Stimulated activated CD4-positive, alpha-beta T cell treated with anti-CD3 and anti-CD28 coated beads, Interleukin-12 subunit alpha, Interleukin-12 subunit beta, amount 100 ng/mL, for 24 hours (primary cell): Measurements from ENCODE around the gene FCHSD1.

ENCODE experiments used
- DNase-seq, 2 experiments: peaks; one replicate each; pipeline ENCODE4 v3.0.0-alpha.2; 2020; ENCODE audit warnings: low read depth in 2 of 2

Gene FCHSD1

GRCh38 chr5:141672841-141673813 is 21.9 kb upstream of the FCHSD1 start:
- no peak for DNase-seq

DNA sequence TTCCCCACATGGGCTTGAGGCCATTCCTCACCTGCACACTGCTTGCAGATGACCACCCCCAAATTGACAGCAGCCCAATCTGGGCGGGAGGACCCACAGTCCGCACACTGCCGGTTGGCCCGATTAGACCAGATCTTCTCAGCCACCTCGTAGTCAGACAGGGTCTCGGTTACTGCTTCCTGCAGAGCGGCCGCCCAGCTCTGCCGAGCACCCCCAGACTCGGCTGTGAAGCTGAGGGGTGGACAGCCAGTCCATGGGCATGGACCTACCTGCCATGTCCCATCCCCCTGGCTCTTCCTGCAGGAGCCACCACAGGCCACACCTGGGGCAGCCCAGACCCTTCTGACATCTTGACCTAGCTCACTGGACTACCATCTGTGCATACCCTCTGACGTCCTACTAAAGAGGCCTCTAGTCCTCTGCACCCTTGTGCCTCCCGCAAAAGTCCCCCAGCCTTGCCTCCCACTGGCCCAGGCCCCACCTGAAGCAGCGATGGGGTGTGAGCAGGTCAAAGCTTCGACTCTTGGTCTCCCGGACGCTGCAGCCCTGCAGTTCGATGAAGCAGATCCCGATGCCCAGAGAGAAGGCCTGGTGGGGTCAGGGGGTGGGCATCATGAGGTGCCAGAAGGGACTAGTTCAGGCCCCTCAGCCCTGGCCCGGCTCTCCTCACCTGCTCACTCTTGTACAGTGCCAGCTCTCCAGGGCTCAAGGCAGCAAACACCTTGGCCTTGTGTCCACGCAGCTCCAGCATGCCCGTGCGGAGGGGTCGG is 21.0 kb upstream of the FCHSD1 start:
- no peak for DNase-seq

DNA sequence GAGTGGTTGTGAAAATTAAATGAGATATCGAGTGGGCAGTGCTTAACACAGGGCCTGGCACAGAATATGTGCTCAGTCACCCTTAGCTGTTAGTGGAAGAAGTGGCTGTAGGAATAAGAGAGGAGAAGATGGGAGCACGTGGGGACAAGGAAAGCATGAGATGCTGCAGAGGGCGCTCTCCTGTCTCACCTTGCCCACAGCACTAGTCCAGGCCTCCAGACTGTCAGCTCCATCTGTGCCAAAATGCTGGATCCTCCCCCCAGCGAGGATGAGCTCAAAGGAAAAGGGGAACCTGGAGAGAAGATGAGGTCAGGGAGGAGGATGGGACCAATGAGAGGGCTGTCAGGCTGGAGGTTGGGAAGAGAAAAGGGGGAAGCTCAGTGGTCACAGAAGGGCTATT is 18.3 kb upstream of the FCHSD1 start:
- DNase-seq: no peak

GRCh38 chr5:141668601-141669265 is 17.5 kb upstream of the FCHSD1 start:
- no peak for DNase-seq

GRCh38 chr5:141665995-141666940 is 15.1 kb upstream of the FCHSD1 start:
- no peak for DNase-seq

- peak; percentile 54 to 74 for DNase-seq
Observed at GRCh38 chr5:141664733-141665461, 13.7 kb upstream of the FCHSD1 start.

DNA sequence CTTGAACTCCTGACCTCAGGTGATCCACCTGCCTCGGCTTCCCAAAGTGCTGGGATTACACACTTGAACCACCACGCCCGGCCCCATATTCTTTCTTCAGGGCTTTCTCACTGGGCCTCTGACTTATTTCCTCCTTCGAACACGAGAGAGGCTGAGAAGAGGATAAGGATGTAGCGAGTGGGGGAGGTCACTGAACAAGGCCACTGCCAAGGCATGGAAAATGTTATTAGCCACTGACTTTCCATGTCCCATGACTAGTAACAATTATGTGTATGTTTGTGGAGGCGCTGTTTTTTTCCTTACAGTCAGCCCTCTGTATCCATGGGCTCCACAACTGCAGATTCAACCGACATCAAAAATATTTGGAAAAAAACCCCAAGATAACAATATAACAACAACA is 12.3 kb upstream of the FCHSD1 start:
- DNase-seq: no peak

DNA sequence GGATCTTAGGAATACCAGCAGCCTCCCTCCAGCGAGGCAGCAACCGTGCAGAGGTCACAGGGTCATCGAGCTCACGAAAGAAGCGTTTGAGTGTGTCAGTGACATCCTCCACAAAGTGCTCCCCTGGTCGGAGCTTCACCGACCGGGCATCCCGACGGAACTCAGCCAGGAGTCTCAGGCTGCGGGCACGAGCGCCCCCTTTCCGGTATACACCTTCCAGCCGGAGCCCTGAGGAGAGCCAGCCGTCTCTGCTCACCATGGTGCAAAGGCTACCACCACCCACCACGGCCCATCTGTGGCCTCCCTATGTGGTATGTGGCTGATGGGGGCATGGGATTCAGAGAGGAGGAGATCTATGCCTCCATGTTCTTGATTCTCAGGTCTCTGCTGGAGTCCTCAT is 10.8 kb upstream of the FCHSD1 start:
- no peak for DNase-seq

DNA sequence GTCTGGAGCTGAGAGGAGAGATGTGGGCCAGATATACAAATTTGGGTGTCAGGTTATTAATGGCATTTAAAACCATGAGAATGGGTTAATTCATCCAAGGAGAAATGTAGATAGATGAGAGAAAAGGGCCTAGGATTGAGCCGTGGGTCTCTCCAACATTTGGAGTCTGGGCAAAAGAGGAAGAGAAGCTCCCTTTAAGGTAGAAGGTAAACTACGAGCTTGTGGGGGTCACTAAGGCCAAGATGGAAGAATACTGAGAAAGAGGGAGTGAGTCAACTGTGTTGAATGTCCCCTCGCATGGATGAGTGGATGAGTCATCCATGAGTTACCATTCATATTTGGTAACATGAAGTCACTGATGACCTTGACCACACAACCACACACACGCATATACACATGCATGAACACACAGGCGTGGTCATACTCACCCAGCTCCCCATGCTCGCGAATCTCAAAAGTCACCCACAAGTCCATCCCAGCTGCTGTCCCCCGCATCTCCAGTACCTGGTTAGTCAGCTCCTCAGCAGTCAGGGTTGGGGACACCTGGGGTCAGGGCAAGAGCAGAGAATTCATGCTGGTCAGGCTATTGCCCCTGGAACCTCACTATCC is 6.8 kb upstream of the FCHSD1 start:
- DNase-seq: no peak

GRCh38 chr5:141657404-141657803 is 6.2 kb upstream of the FCHSD1 start:
- no peak for DNase-seq

DNA sequence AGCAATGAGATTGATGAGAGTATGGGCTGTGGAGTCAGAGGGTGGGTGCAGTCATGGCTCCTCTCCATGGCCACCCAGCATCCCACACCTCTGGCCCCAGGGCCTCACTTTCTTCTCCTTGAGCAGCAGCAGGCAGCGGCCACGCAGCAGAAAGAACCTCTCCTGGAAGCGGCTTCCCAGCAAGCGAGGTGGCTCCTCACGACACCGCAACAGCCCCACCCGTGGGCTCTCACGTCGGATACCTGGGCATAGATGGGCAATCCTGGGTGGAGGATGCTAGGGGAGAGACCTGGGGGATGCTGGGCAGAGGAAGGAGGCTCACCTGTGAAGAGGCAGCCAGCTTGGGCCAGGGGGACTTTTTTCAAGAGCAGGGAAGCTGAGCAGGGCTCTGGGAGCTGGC is 5.2 kb upstream of the FCHSD1 start:
- DNase-seq: no peak

DNA sequence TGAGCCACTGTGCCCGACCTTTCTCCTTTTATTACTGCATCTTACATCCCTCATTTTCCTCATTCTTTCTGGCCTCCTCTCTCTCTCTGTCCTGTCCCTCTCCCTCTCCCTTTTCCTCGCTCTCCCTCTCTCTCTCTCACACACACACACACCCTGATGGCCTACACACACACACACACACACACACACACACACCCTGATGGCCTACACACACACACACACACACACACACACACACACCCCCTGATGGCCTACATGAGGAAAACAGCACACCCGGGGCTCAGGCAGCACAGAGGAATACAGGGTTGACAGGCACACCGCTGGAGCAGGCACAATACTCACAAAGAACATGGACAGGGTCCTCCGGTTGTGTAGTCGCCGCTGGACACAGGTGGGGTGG is 3.8 kb upstream of the FCHSD1 start:
- DNase-seq: no peak

DNA sequence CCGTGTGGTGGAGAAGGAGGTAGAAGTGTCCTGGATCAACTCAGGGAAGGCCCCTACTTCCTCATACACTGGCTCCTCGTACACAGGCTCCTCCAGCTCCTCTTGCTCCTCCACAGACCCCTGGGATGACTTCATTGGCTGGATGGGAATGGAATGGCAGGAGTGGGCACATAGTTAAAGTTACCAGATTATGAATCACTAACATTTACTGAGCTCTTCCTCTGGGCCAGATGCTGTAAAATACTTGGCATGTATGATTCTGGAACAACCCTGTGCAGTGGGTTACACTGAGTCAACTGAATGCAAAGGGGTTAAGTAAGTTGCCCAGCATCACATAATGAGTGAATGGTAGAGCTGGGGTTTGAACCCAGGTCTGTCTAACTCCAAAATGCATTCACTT is 3.1 kb upstream of the FCHSD1 start:
- DNase-seq: no peak

DNA sequence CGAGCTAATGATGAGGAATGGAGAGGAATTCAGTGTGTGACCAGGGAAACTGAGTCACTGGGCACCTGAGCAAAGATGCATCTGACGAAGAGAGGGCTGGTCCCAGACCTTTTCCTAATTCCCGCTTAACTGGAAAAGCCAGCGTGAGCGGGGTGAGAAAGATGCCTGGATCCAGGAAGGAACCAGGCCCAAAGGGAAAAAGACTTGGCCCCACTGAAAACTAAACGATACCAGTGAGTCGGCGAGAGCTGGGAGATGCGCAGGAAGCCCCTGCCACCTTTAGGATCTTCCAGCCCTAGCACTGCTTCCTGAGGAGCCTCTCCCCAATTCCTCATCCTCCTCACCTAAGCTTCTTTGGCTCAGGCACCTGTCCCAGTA is 499 bp upstream of the FCHSD1 start:
- no peak for DNase-seq

DNA sequence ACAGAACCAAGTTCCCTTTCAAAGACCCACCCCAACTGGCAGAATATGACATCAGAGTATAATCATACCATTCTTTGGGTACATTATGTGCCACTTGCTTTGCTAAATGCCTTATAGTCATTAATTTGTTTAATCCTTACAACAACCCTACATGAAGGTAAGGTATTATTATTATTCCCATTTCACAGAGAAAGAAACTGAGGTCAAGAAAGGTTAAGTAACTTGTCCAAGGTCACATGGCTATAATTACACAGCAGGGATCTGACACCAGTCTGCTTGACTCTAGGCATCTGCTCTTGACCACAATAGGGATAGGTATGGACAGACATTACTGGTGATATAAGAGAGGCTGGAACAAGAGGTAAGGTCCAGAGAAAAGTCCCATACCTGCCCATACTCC is 1.2 kb downstream of the FCHSD1 start:
- DNase-seq: no peak

DNA sequence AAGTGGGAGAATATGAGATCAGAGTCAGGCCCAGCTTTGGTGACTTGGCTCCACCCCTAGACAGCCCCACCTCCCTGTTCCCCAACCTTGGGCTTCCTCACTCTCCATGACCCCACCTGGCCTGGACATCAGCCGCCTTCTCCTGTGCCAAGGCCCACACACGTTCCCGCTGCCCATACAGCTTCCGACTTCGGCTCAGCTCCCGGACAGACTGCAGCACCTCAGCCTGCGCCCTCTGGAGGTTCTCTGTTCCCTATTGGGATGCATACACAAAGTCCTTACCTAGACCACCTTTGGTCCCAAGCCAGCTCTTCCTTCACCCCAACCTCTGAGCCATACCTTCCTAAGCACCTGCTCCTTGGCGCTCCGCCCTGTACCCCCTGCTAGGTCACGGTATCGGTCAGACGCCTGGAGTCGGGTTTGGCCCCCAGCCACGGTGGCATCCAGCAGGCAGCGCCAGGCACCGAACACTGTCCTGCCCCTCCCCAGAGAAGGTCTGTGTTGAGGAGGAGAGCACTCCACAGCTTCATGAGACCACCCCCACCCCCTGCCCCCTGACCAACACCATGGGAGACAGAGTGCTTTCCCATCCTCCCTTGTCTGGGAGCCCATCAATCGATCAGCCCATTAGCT is 2.0 kb downstream of the FCHSD1 start:
- DNase-seq: no peak

DNA sequence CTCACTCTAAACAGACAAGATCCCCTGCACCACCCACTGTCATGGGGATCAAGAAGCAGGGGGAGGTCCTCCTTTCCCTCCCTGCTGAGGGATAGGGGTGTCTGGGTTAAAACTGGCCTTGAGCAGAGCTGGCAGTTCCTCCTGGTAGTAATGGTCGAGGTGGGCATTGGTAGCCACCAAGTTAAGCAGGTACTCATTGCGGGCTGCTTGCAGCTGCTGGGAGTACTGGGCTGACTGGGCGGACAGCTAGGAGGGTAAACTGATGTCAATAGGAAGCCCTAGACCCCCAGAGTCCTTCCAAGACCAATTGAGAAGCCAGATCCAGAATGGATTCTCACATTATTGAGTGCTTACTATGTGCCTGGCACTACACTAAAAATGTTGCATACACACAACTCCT is 3.4 kb downstream of the FCHSD1 start:
- DNase-seq: no peak

DNA sequence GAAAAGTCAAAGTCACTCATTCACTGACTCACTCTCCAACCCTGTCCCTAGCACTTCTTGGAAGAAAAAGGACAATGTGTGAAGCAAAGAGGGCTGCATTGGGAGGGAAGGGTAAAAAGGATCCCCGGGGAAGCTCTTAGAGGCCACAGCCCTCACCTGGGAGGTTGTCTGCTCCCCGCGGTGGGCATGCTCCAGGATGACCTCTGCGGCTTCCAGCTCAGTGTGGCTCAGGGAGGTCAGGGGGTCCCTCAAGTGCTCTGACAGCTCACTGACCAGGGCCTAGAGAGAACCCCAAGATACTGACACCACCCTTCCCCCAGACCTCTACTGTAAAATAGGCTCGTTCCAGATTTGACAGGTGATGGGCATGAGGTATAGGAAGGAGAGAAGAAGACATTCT is 4.0 kb downstream of the FCHSD1 start:
- no peak for DNase-seq

- no peak for DNase-seq
Observed at GRCh38 chr5:141646026-141646425, 5.2 kb downstream of the FCHSD1 start.
